ENCODE results near the gene NELL2. TPM values are rescaled to one million over a fixed set of nuclear protein-coding genes. Genes with fewer than 3 reads are reported as not detected.
"Not testable (repeated sequence)": the region's sequence is repeated elsewhere in the genome, so short reads cannot be mapped to it uniquely, and the experiment has no call there.

Gene NELL2
- polyA plus RNA-seq, 3 donors, result 0.09 to 0.98 (median 0.39) TPM

GRCh38 chr12:44749566-44749965 lies 126.5 kb downstream of the NELL2 start:
- Histone ChIP-seq H3K36me3 (replicated peaks in 1 of 2; ENCODE audit: control insufficient read depth in 1 of 2, insufficient read depth in 2 of 2, low read length in 2 of 2) (no peaks in the 10 kb centered on the region), H4K20me1 (ENCODE audit: insufficient read depth, low read length) (no peaks in the 10 kb centered on the region), H3K27me3 (ENCODE audit: control insufficient read depth in 2 of 2, insufficient read depth in 2 of 2, low read length in 2 of 2) (no peaks in the 10 kb centered on the region), H3K4me2 (replicated peaks; ENCODE audit: extremely low read depth, low read length, poor library complexity, severe bottlenecking) (no peak overlapping the region), H3K4me1 (ENCODE audit: control insufficient read depth in 1 of 2, insufficient read depth in 2 of 2, low read length in 2 of 2) (no peaks in the 10 kb centered on the region), H2AFZ (ENCODE audit: insufficient read depth, low read depth, low read length, poor library complexity, severe bottlenecking) (no peak overlapping the region), H3K27ac (ENCODE audit: low read depth in 1 of 2, low read length in 2 of 2) (no peak overlapping the region), H3K9ac (ENCODE audit: insufficient read depth, low read length, poor library complexity, severe bottlenecking) (no peak overlapping the region), H3K4me3 (replicated peaks in 1 of 3; ENCODE audit: low read depth in 2 of 3, low read length in 3 of 3) (no peak overlapping the region), H3K79me2 (ENCODE audit: insufficient read depth, low read length) (no peaks in the 10 kb centered on the region), H3K9me3 (replicated peaks in 1 of 2; ENCODE audit: control insufficient read depth in 1 of 2, insufficient read depth in 1 of 2, low read length in 2 of 2) (no peaks in the 10 kb centered on the region)
- WGBS (ENCODE audit: insufficient coverage), result 100% methylated on average over 1 of the region's 6 CpGs
- no peak for DNase-seq
- Mint-ChIP-seq H3K36me3 (no peaks in the 10 kb centered on the region), H3K4me1 (no peaks in the 10 kb centered on the region), H3K4me3 (no peak overlapping the region), H3K27me3 (ENCODE audit: low read depth in 3 of 3) (no peaks in the 10 kb centered on the region), H3K9me3 (peaks cover 0 to 4% (median 0%) of the 10 kb centered on the region in 7 donors), H3K27ac (peak overlapping the region in 1 of 7 donors; percentile 16)
- TF ChIP-seq CTCF (IDR thresholded peaks at IDR 0.05), result no peak
- intact Hi-C loops (cut with micrococcal nuclease), result no loop called here

GRCh38 chr12:44748950-44749468 lies 127.1 kb downstream of the NELL2 start:
- Histone ChIP-seq H3K27ac (ENCODE audit: low read depth in 1 of 2, low read length in 2 of 2) (no peak overlapping the region), H3K4me2 (replicated peaks; ENCODE audit: extremely low read depth, low read length, poor library complexity, severe bottlenecking) (no peak overlapping the region), H3K79me2 (ENCODE audit: insufficient read depth, low read length) (no peaks in the 10 kb centered on the region), H4K20me1 (ENCODE audit: insufficient read depth, low read length) (no peaks in the 10 kb centered on the region), H3K36me3 (replicated peaks in 1 of 2; ENCODE audit: control insufficient read depth in 1 of 2, insufficient read depth in 2 of 2, low read length in 2 of 2) (no peaks in the 10 kb centered on the region), H3K27me3 (ENCODE audit: control insufficient read depth in 2 of 2, insufficient read depth in 2 of 2, low read length in 2 of 2) (no peaks in the 10 kb centered on the region), H3K4me3 (replicated peaks in 1 of 3; ENCODE audit: low read depth in 2 of 3, low read length in 3 of 3) (no peak overlapping the region), H3K4me1 (ENCODE audit: control insufficient read depth in 1 of 2, insufficient read depth in 2 of 2, low read length in 2 of 2) (no peaks in the 10 kb centered on the region), H2AFZ (ENCODE audit: insufficient read depth, low read depth, low read length, poor library complexity, severe bottlenecking) (no peak overlapping the region), H3K9me3 (replicated peaks in 1 of 2; ENCODE audit: control insufficient read depth in 1 of 2, insufficient read depth in 1 of 2, low read length in 2 of 2) (no peaks in the 10 kb centered on the region), H3K9ac (ENCODE audit: insufficient read depth, low read length, poor library complexity, severe bottlenecking) (no peak overlapping the region)
- no peak for TF ChIP-seq CTCF (IDR thresholded peaks at IDR 0.05)
- Mint-ChIP-seq H3K27ac (no peak overlapping the region), H3K9me3 (peaks cover 0 to 4% (median under 1%) of the 10 kb centered on the region in 7 donors), H3K36me3 (no peaks in the 10 kb centered on the region), H3K4me1 (no peaks in the 10 kb centered on the region), H3K4me3 (no peak overlapping the region), H3K27me3 (ENCODE audit: low read depth in 3 of 3) (no peaks in the 10 kb centered on the region)
- intact Hi-C loops (cut with micrococcal nuclease), result no loop called here
- no CpG with 5 or more reads among the region's 3 CpGs for WGBS (ENCODE audit: insufficient coverage)
- DNase-seq, result no peak

- H3K9ac ChIP-seq (ENCODE audit: insufficient read depth, low read length, poor library complexity, severe bottlenecking); H3K27me3 Mint-ChIP-seq (ENCODE audit: low read depth in 3 of 3); H3K27me3 ChIP-seq (ENCODE audit: control insufficient read depth in 2 of 2, insufficient read depth in 2 of 2, low read length in 2 of 2); H3K4me2 ChIP-seq (replicated peaks; ENCODE audit: extremely low read depth, low read length, poor library complexity, severe bottlenecking); intact Hi-C loops (cut with micrococcal nuclease); H4K20me1 ChIP-seq (ENCODE audit: insufficient read depth, low read length); H3K4me3 Mint-ChIP-seq; H3K36me3 Mint-ChIP-seq; H3K4me1 ChIP-seq (ENCODE audit: control insufficient read depth in 1 of 2, insufficient read depth in 2 of 2, low read length in 2 of 2); H3K4me1 Mint-ChIP-seq; DNase-seq; H3K4me3 ChIP-seq (replicated peaks in 1 of 3; ENCODE audit: low read depth in 2 of 3, low read length in 3 of 3); H3K36me3 ChIP-seq (replicated peaks in 1 of 2; ENCODE audit: control insufficient read depth in 1 of 2, insufficient read depth in 2 of 2, low read length in 2 of 2); H3K27ac ChIP-seq (ENCODE audit: low read depth in 1 of 2, low read length in 2 of 2); H2AFZ ChIP-seq (ENCODE audit: insufficient read depth, low read depth, low read length, poor library complexity, severe bottlenecking); H3K9me3 ChIP-seq (replicated peaks in 1 of 2; ENCODE audit: control insufficient read depth in 1 of 2, insufficient read depth in 1 of 2, low read length in 2 of 2); H3K79me2 ChIP-seq (ENCODE audit: insufficient read depth, low read length); H3K27ac Mint-ChIP-seq: not testable (repeated sequence)
- 98% methylated on average over 6 of the region's 17 CpGs for WGBS (ENCODE audit: insufficient coverage)
- peaks cover 4 to 22% (median 11%) of the 10 kb centered on the region in 7 donors for H3K9me3 Mint-ChIP-seq
These were observed 134.7 kb downstream of the NELL2 start for GRCh38 chr12:44741292-44741980.

All from CD14-positive monocyte (primary cell).